Endothelial cell of umbilical vein (primary cell): ENCODE data around the gene ANKRD40CL. TPM values are rescaled to one million over a fixed set of nuclear protein-coding genes. Genes with fewer than 3 reads are reported as not detected.

Source experiments
- BruUV-seq: library from RNA; stranded (reverse); fragments of 400-500 nt; replicated peaks from 2 replicates; lab custom pipeline; 2021; lab: Mats Ljungman, UMichigan
- CTCF ChIA-PET: fragments of 300-600, 350-600 bp; sonication (Branson Sonifier 250); formaldehyde crosslinking; loops from one replicate; lab custom pipeline; 2021; ENCODE audit warnings: antibody characterized with exemption, inconsistent platforms; lab: Charles Lee
- POLR2A ChIA-PET: fragments of 300-600, 350-600 bp; sonication (Branson Sonifier 250); formaldehyde crosslinking; loops from one replicate; lab custom pipeline; 2021; ENCODE audit warnings: antibody characterized with exemption, inconsistent platforms; lab: Charles Lee
- DNase-seq: peaks from one replicate; pipeline ENCODE4 v3.0.0-alpha.2; 2011; ENCODE audit warnings: low read depth, low spot score
- FAIRE-seq: peaks from 2 replicates; lab custom pipeline; 2011; peaks lifted over from hg19 to GRCh38; lab: Jason Lieb, UNC
- H2AFZ ChIP-seq: 2 replicates; pipeline ENCODE4 v1.6.0; 2012; ENCODE audit warnings: low read depth, low read length, control low read depth, inconsistent platforms
- H3K27ac ChIP-seq: 2 replicates; pipeline ENCODE4 v1.5.1; 2011; ENCODE audit warnings: low read depth, mild to moderate bottlenecking, control low read depth, low read length, moderate library complexity; ENCODE audit not compliant: insufficient read depth
- H3K27me3 ChIP-seq, 2 experiments: 2 replicates each; pipeline versions ENCODE4 v1.6.0 to v1.6.1; 2011; ENCODE audit warnings: low read length in 2 of 2, mixed read lengths in 1 of 2; ENCODE audit not compliant: control insufficient read depth in 2 of 2, insufficient read depth in 2 of 2
- H3K36me3 ChIP-seq, 2 experiments: 2 replicates in 1 of 2; 3 replicates in 1 of 2; pipeline ENCODE4 v1.5.1; 2011; ENCODE audit warnings: low read length in 2 of 2, mild to moderate bottlenecking in 1 of 2, moderate library complexity in 1 of 2; ENCODE audit not compliant: control insufficient read depth in 2 of 2, insufficient read depth in 2 of 2; ENCODE audit errors: extremely low read depth in 1 of 2
- H3K4me1 ChIP-seq: 3 replicates; pipeline ENCODE4 v1.5.1; 2011; ENCODE audit warnings: mild to moderate bottlenecking, low read length; ENCODE audit not compliant: control insufficient read depth, insufficient read depth; ENCODE audit errors: extremely low read depth
- H3K4me2 ChIP-seq: 2 replicates; pipeline ENCODE4 v1.6.1; 2011; ENCODE audit warnings: low read length, control low read depth, mixed read lengths; ENCODE audit not compliant: insufficient read depth
- H3K4me3 ChIP-seq, 3 experiments: fragments of 200-600 bp in 1 of 3; sonication (generic), shearing (Covaris generic) in 1 of 3; replicated peaks in 1 of 3; 2 replicates each; pipeline ENCODE4 v1.5.1; 2011 to 2016; ENCODE audit warnings: control low read depth in 3 of 3, low read length in 3 of 3, mild to moderate bottlenecking in 2 of 3, inconsistent platforms in 1 of 3, low read depth in 1 of 3, moderate library complexity in 1 of 3; ENCODE audit not compliant: insufficient read depth in 1 of 3
- H3K79me2 ChIP-seq: 2 replicates; pipeline ENCODE4 v1.6.0; 2012; ENCODE audit warnings: low read length, inconsistent platforms; ENCODE audit not compliant: control insufficient read depth, insufficient read depth
- H3K9ac ChIP-seq: replicated peaks from 2 replicates; pipeline ENCODE3; 2011; ENCODE audit warnings: low read length, control low read depth; ENCODE audit not compliant: insufficient read depth; ENCODE audit errors: extremely low read depth
- H3K9me1 ChIP-seq: replicated peaks from 3 replicates; pipeline ENCODE4 v1.6.0; 2011; ENCODE audit warnings: mild to moderate bottlenecking, low read length; ENCODE audit not compliant: control insufficient read depth, insufficient read depth; ENCODE audit errors: extremely low read depth
- H3K9me3 ChIP-seq: replicated peaks from 2 replicates; pipeline ENCODE4 v1.5.1; 2012; ENCODE audit warnings: low read length, inconsistent platforms; ENCODE audit not compliant: control insufficient read depth, insufficient read depth
- H4K20me1 ChIP-seq: replicated peaks from 2 replicates; pipeline ENCODE3; 2011; ENCODE audit warnings: mild to moderate bottlenecking, low read length; ENCODE audit not compliant: control insufficient read depth, insufficient read depth; ENCODE audit errors: extremely low read depth
- CTCF ChIP-seq, 2 donors: IDR thresholded peaks; 1 replicate in 1 of 2; 2 replicates in 1 of 2; pipeline ENCODE4 v1.5.1; 2011; ENCODE audit warnings: low read length in 2 of 2, mild to moderate bottlenecking in 2 of 2, moderate library complexity in 2 of 2, control low read depth in 1 of 2, inconsistent platforms in 1 of 2, low read depth in 1 of 2; ENCODE audit not compliant: insufficient read depth in 1 of 2; ENCODE audit errors: extremely low read depth in 1 of 2
- EZH2 ChIP-seq: IDR thresholded peaks from 2 replicates; pipeline ENCODE4 v1.6.1; 2012; ENCODE audit warnings: borderline replicate concordance, low read depth, mild to moderate bottlenecking, moderate library complexity, low read length, inconsistent platforms; ENCODE audit not compliant: severe bottlenecking
- FOS ChIP-seq: IDR thresholded peaks from 2 replicates; pipeline ENCODE4 v1.6.1; 2011; ENCODE audit warnings: mild to moderate bottlenecking, low read length, moderate library complexity, borderline replicate concordance; ENCODE audit not compliant: insufficient read depth
- JUN ChIP-seq: IDR thresholded peaks from 2 replicates; pipeline ENCODE4 v1.6.1; 2011; ENCODE audit warnings: borderline replicate concordance, low read depth; ENCODE audit not compliant: insufficient read length, insufficient read depth
- MYC ChIP-seq: IDR thresholded peaks from one replicate; pipeline ENCODE4 v1.6.1; 2011; ENCODE audit warnings: mild to moderate bottlenecking, low read depth, low read length
- POLR2A ChIP-seq: IDR thresholded peaks from 2 replicates; pipeline ENCODE4 v1.6.1; 2012; ENCODE audit warnings: low read depth, mild to moderate bottlenecking, control low read depth, low read length
- POLR2AphosphoS5 ChIP-seq: IDR thresholded peaks from 2 replicates; pipeline ENCODE4 v1.6.1; 2012; ENCODE audit warnings: low read depth, mild to moderate bottlenecking, control low read depth, low read length, moderate library complexity; ENCODE audit not compliant: insufficient read depth
- dilution Hi-C: fragments of 300-500 bp; cut with MboI; formaldehyde crosslinking; loops from one replicate; pipeline ENCODE4 v1.15.0; 2019; ENCODE audit warnings: low sequenced_read_pairs; ENCODE audit not compliant: extremely low pct_ligation_motif_present
- intact Hi-C: fragments of 100-400 bp; cut with micrococcal nuclease; formaldehyde crosslinking; loops from one replicate; pipeline ENCODE4 v1.10.0; 2022
- polyA plus RNA-seq, 4 experiments: library from polyadenylated mRNA; depleted of rRNA in 3 of 4; stranded (reverse) in 3 of 4; unstranded in 1 of 4; fragments of >200 nt; gene quantifications; 2 replicates each; pipeline versions ENCODE4 v1.2.1 to v1.2.3, GENCODE V29; 2011 to 2012; ENCODE audit warnings: missing spikeins in 1 of 4
- total RNA-seq: library from RNA; stranded (reverse); gene quantifications from 2 replicates; pipeline ENCODE4 v1.2.3, GENCODE V29; 2021
- TF ChIP-seq, protein P1 (sequence below): IDR thresholded peaks from 2 replicates; pipeline ENCODE4 v1.6.1; 2011; ENCODE audit not compliant: insufficient read depth, insufficient read length

Gene ANKRD40CL
- total and polyA plus RNA-seq, 2 donors (not counting 3 experiments of a cell fraction or from before 2014, with no cell fraction given) = not detected

- Histone ChIP-seq H3K9me1 (no peaks in the 10 kb centered on the region), H3K4me3 (no peak overlapping the region), H4K20me1 (no peaks in the 10 kb centered on the region), H3K9ac (no peak overlapping the region), H3K9me3 (no peaks in the 10 kb centered on the region), H3K4me2 (no peak overlapping the region), H3K27ac (no peak overlapping the region), H3K27me3 (peaks cover 0 to 2% of the 10 kb centered on the region in 2 experiments), H2AFZ (peak overlapping the region; percentile 13), H3K79me2 (no peaks in the 10 kb centered on the region), H3K4me1 (no peaks in the 10 kb centered on the region), H3K36me3 (no peaks in the 10 kb centered on the region)
- dilution Hi-C loops = no loop called here
- FAIRE-seq = no peak
- ChIA-PET CTCF (interaction anchor here (1.3 kb wide), 1 partner anchor 165 kb away, joined by 3 read pairs; no protein-coding TSS in a partner anchor), POLR2A (no interaction called here)
- DNase-seq = no peak
- intact Hi-C loops = no loop called here
- no TSS peak for BruUV-seq
- TF ChIP-seq MYC = no peak
- no peak for TF ChIP-seq POLR2A
- TF ChIP-seq, protein P1, sequence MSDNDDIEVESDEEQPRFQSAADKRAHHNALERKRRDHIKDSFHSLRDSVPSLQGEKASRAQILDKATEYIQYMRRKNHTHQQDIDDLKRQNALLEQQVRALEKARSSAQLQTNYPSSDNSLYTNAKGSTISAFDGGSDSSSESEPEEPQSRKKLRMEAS = no peak
- no peak for TF ChIP-seq JUN
- TF ChIP-seq POLR2AphosphoS5 = no peak
- TF ChIP-seq FOS = no peak
- TF ChIP-seq CTCF (IDR thresholded peaks at IDR 0.05; ENCODE audit: extremely low read depth in 1 of 2, insufficient read depth in 1 of 2, low read depth in 1 of 2, low read length in 2 of 2) = no peak
- TF ChIP-seq EZH2 = no peak
These were observed 19.8 kb upstream of the ANKRD40CL start for GRCh38 chr17:50787106-50787505.
